GM12865 (cell line): ENCODE results near the gene MCUB.

Source experiments
- DNase-seq: peaks from one replicate; pipeline ENCODE4 v3.0.0; 2010; ENCODE audit warnings: low read depth
- H3K4me3 ChIP-seq: 2 replicates; pipeline ENCODE4 v1.5.1; 2011; ENCODE audit warnings: mild to moderate bottlenecking, low read depth, low read length, control low read depth
- CTCF ChIP-seq: IDR thresholded peaks from 2 replicates; pipeline ENCODE4 v1.5.1; 2011; ENCODE audit warnings: low read length, control low read depth, low read depth, inconsistent platforms; ENCODE audit not compliant: insufficient read depth; ENCODE audit errors: missing control alignments

The MCUB gene

GRCh38 chr4:109658871-109659410 lies 98.9 kb downstream of the MCUB start:
- no peak for TF ChIP-seq CTCF
- no peak overlapping the region for H3K4me3 ChIP-seq
- DNase-seq, result no peak

GRCh38 chr4:109662116-109662515 lies 102.1 kb downstream of the MCUB start:
- no peak for TF ChIP-seq CTCF
- no peak for DNase-seq

GRCh38 chr4:109662771-109663170 lies 102.7 kb downstream of the MCUB start:
- H3K4me3 ChIP-seq, result no peak overlapping the region
- DNase-seq, result no peak
- TF ChIP-seq CTCF, result no peak

More at GRCh38 chr4:109662116-109662515, 102.1 kb downstream of the MCUB start:
- H3K4me3 ChIP-seq, result no peak overlapping the region

GRCh38 chr4:109665783-109666485 lies 105.9 kb downstream of the MCUB start:
- no peak for TF ChIP-seq CTCF
- no peak overlapping the region for H3K4me3 ChIP-seq
- no peak for DNase-seq

- no peak for DNase-seq
- TF ChIP-seq CTCF, result no peak
- H3K4me3 ChIP-seq, result no peak overlapping the region
Measured at GRCh38 chr4:109671350-109671749, 111.3 kb downstream of the MCUB start.

- no peak overlapping the region for H3K4me3 ChIP-seq
- no peak for TF ChIP-seq CTCF
- no peak for DNase-seq
Measured at GRCh38 chr4:109672169-109672930, 112.3 kb downstream of the MCUB start.

GRCh38 chr4:109673303-109673702 lies 113.3 kb downstream of the MCUB start:
- TF ChIP-seq CTCF, result no peak
- no peak for DNase-seq
- H3K4me3 ChIP-seq, result no peak overlapping the region
